PC-3 (cell line): ENCODE measurements around the gene CREBBP. TPM values are rescaled to one million over a fixed set of nuclear protein-coding genes. Genes with fewer than 3 reads are reported as not detected.

ENCODE experiments used
- ATAC-seq: fragments of 200-7000 bp; cut with Tn5 transposase; 2 replicates; pipeline ENCODE4 v1.9.1; 2020; ENCODE audit warnings: mild to moderate bottlenecking, moderate library complexity
- BruUV-seq: library from RNA; stranded (reverse); fragments of 400-500 nt; replicated peaks from 2 replicates; lab custom pipeline; 2021; lab: Mats Ljungman, UMichigan
- CTCF ChIA-PET: fragments of 300-600 bp; sonication (Branson Sonifier 250); formaldehyde crosslinking; loops from one replicate; lab custom pipeline; 2022; ENCODE audit warnings: antibody characterized with exemption; lab: Charles Lee
- POLR2A ChIA-PET: fragments of 300-600 bp; sonication (Branson Sonifier 250); formaldehyde crosslinking; loops from one replicate; lab custom pipeline; 2022; ENCODE audit warnings: antibody characterized with exemption; ENCODE audit not compliant: unreplicated experiment; lab: Charles Lee
- DNase-seq: peaks from one replicate; pipeline ENCODE4 v3.0.0-alpha.2; 2015
- H2AFZ ChIP-seq: fragments of 300-600 bp; sonication (generic); 2 replicates; pipeline ENCODE4 v1.6.0; 2016; ENCODE audit warnings: antibody characterized with exemption, low read length
- H3F3A ChIP-seq: fragments of 300-600 bp; sonication (generic); one replicate; pipeline ENCODE4 v1.6.0; 2017; ENCODE audit warnings: antibody characterized with exemption, low read length, control low read depth, mild to moderate bottlenecking; ENCODE audit not compliant: unreplicated experiment
- H3K27ac ChIP-seq: fragments of 300-600 bp; sonication (generic); 2 replicates; pipeline ENCODE4 v1.5.1; 2016; ENCODE audit warnings: mild to moderate bottlenecking, low read length
- H3K27me3 ChIP-seq: fragments of 300-600 bp; sonication (generic); 2 replicates; pipeline ENCODE4 v1.6.1; 2016; ENCODE audit warnings: low read length, mixed read lengths
- H3K36me3 ChIP-seq: fragments of 300-600 bp; sonication (generic); 2 replicates; pipeline ENCODE4 v1.6.1; 2016; ENCODE audit warnings: low read depth, mixed run types, low read length, mixed read lengths
- H3K4me1 ChIP-seq: fragments of 300-600 bp; sonication (generic); 2 replicates; pipeline ENCODE4 v1.5.1; 2016; ENCODE audit warnings: low read length; ENCODE audit not compliant: insufficient read depth
- H3K4me2 ChIP-seq: fragments of 300-600 bp; sonication (generic); 2 replicates; pipeline ENCODE4 v1.6.0; 2016; ENCODE audit warnings: low read length
- H3K4me3 ChIP-seq: fragments of 300-600 bp; sonication (generic); 2 replicates; pipeline ENCODE4 v1.5.1; 2016; ENCODE audit warnings: mild to moderate bottlenecking, low read length, mixed read lengths
- H3K79me2 ChIP-seq: fragments of 300-600 bp; sonication (generic); 2 replicates; pipeline ENCODE4 v1.6.1; 2017; ENCODE audit warnings: low read length, mixed read lengths
- H3K9ac ChIP-seq: fragments of 300-600 bp; sonication (generic); 2 replicates; pipeline ENCODE4 v1.6.0; 2016; ENCODE audit warnings: mild to moderate bottlenecking, low read length
- H3K9me2 ChIP-seq: fragments of 300-600 bp; sonication (generic); replicated peaks from 2 replicates; pipeline ENCODE4 v1.6.1; 2016; ENCODE audit warnings: mixed run types, low read length, mixed read lengths
- H3K9me3 ChIP-seq: fragments of 300-600 bp; sonication (generic); 2 replicates; pipeline ENCODE4 v1.6.1; 2016; ENCODE audit warnings: low read length, mixed read lengths
- H4K20me1 ChIP-seq: fragments of 300-600 bp; sonication (generic); 2 replicates; pipeline ENCODE4 v1.6.1; 2016; ENCODE audit warnings: low read length, mixed read lengths
- CTCF ChIP-seq: fragments of 300-600 bp; sonication (generic); conservative IDR thresholded peaks from 2 replicates; pipeline ENCODE4 v1.5.1; 2017; ENCODE audit warnings: antibody characterized with exemption, low read depth, mild to moderate bottlenecking, low read length
- EZH2 ChIP-seq: fragments of 300-600 bp; sonication (generic); IDR thresholded peaks from one replicate; pipeline ENCODE4 v1.6.1; 2017; ENCODE audit warnings: antibody characterized with exemption, mild to moderate bottlenecking, low read length; ENCODE audit not compliant: unreplicated experiment
- EZH2phosphoT487 ChIP-seq: fragments of 300-600 bp; sonication (generic); IDR thresholded peaks from 2 replicates; pipeline ENCODE4 v1.6.1; 2018; ENCODE audit warnings: mild to moderate bottlenecking, antibody characterized with exemption, low read length, borderline replicate concordance
- intact Hi-C: fragments of 100-400 bp; cut with micrococcal nuclease; formaldehyde crosslinking; loops from 2 replicates; pipeline ENCODE4 v1.9.0; 2023
- total RNA-seq: library from RNA; depleted of rRNA; stranded (reverse); fragments of >200 nt; gene quantifications from 2 replicates; pipeline ENCODE4 v1.2.3, GENCODE V29; 2014

CREBBP gene
- total RNA-seq, 1 experiment from 2014 or later, result 21.9 TPM

DNA sequence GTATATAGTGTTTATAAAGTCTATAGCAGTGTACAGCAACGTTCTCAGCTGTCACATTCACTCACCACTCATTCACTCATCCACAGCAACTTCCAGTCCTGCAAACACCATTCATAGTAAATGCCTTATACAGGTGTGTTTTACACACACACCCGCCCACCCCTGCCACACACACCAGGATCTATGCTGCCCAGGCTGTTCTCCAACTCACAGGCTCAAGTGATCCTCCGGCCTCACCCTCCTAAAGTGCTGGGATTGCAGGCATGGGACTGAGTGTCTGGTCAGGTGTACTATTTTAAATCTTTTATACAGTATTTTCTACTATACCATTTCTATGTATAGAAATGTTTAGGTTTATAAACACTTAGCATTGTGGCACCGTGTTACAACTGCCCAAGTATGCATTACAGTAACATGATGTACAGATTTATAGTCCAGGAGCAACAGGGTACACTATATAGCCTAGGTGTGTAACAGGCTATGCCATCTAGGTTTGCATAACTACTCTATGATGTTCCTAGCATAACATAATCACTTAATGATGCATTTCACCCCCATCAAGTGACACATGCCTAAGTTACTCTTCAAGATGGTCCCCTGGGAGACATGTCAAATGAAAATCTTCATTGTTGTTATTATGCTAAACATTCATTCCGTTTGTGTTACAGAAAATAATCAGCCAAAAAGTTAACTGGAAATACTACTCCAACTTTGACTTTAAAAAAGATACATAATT, 42.5 kb downstream of the CREBBP start:
- Histone ChIP-seq H3K9ac (no peak overlapping the region), H3K36me3 (no peaks in the 10 kb centered on the region), H3K27me3 (no peaks in the 10 kb centered on the region), H4K20me1 (0 out of 2 replicates have a peak, but pooled peaks cover 11% of the 10 kb centered on the region), H3K4me1 (0 out of 2 replicates have a peak, but pooled peaks cover 5% of the 10 kb centered on the region), H3K4me2 (no peak overlapping the region), H3K9me3 (no peaks in the 10 kb centered on the region), H3K4me3 (no peak overlapping the region), H2AFZ (no peak overlapping the region), H3K79me2 (peaks cover 86% of the 10 kb centered on the region), H3K9me2 (no peaks in the 10 kb centered on the region), H3F3A (no peaks in the 10 kb centered on the region), H3K27ac (no peak overlapping the region)
- TF ChIP-seq EZH2 (no peak), EZH2phosphoT487 (no peak), CTCF (no peak)
- intact Hi-C loops, result loop anchor here (5.0 kb wide), 1 partner anchor 39 kb away; no protein-coding TSS in a partner anchor
- no peak for ATAC-seq
- no peak for DNase-seq
- CTCF ChIA-PET, result no interaction called here
- POLR2A ChIA-PET, result no interaction called here
- no TSS peak for BruUV-seq

DNA sequence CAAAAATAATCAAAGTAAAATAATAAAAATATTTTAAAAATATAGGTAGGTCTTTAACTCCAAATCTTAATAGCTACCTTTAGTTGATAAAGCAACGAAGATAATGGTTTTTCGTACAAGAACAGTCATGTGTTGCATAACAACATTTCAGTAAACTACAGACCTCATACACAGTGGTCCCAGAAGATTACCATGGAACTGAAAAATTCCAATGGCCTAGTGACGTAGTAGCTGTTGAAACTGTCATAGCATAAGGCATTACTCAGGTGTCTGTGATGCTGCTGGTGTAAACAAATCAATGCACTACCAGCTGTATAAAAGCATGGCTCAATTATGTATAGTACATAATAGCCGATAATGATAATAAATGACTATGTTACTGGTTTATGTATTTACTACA, 43.9 kb downstream of the CREBBP start:
- CTCF ChIA-PET, result no interaction called here
- peaks cover 4% of the 10 kb centered on the region; the same call in 1 of the 2 replicates for H3K36me3 ChIP-seq
- H3K27me3 ChIP-seq, result no peaks in the 10 kb centered on the region
- no peaks in the 10 kb centered on the region for H3K9me3 ChIP-seq
- no peak for TF ChIP-seq EZH2
- TF ChIP-seq CTCF, result no peak
- TF ChIP-seq EZH2phosphoT487, result no peak
- POLR2A ChIA-PET, result no interaction called here
- no peak overlapping the region for H3K9ac ChIP-seq
- 0 out of 2 replicates have a peak, but pooled peaks cover 5% of the 10 kb centered on the region for H3K4me1 ChIP-seq
- no TSS peak for BruUV-seq
- ATAC-seq (no peak), DNase-seq (no peak)
- no peaks in the 10 kb centered on the region for H3K9me2 ChIP-seq
- H4K20me1 ChIP-seq, result peaks cover 13% of the 10 kb centered on the region; the same call in 1 of the 2 replicates
- no peak overlapping the region for H3K4me2 ChIP-seq
- H3K27ac ChIP-seq, result no peak overlapping the region
- H3K79me2 ChIP-seq, result peaks cover 86% of the 10 kb centered on the region
- H2AFZ ChIP-seq, result no peak overlapping the region
- no peak overlapping the region for H3K4me3 ChIP-seq
- intact Hi-C loops, result loop anchor here (5.0 kb wide), 1 partner anchor 41 kb away; no protein-coding TSS in a partner anchor
- H3F3A ChIP-seq, result no peaks in the 10 kb centered on the region
